GM19468 (cell line): ENCODE measurements around the gene FAM89B.
A peak's percentile ranks its signal among the peaks of the same experiment; 100 is the strongest.

Experiments used
- ATAC-seq: cut with Tn5 transposase; IDR thresholded peaks from one replicate; pipeline ENCODE4 v1.9.1; 2021; ENCODE audit warnings: mild to moderate bottlenecking, moderate library complexity, moderate number of reproducible peaks; ENCODE audit not compliant: unreplicated experiment; ENCODE audit errors: extremely low read depth

FAM89B gene

GRCh38 chr11:65538915-65539743, 33.2 kb upstream of the FAM89B start:
- no peak for ATAC-seq

GRCh38 chr11:65539744-65540289, 32.5 kb upstream of the FAM89B start:
- peak; percentile 49 for ATAC-seq

GRCh38 chr11:65540290-65541092, 31.8 kb upstream of the FAM89B start:
- ATAC-seq = peak; percentile 46

GRCh38 chr11:65541093-65541982, 31.0 kb upstream of the FAM89B start:
- no peak for ATAC-seq

DNA sequence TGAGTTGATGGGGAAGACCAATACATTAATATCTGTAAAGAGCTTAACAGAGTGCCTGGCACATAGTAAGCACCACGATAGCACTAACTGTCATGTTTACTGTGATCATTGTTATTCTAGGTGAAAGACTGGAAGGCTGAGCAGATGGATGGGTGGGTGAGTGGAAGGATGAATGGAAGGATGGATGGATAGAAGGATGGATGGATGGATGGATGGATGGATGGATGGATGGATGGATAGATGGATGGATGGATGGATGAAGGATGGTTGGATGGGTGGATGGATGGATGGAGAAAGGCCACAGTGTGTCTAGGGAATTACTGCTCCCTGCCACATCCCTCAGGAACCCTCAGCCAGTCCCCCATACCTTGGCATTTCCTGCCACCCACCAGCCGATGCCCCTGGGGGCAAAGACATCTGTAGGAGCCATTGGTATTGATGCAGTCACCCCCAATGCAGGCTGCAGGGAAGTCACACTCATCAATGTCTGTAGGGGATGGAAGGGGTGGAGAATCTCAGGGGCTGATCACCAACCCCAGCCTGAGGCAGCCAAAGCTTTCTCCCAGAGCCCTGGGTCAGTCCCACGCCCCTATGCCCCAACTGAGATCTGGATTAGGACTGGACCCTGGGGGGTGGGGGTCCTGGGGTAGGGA, 29.5 kb upstream of the FAM89B start:
- no peak for ATAC-seq

DNA sequence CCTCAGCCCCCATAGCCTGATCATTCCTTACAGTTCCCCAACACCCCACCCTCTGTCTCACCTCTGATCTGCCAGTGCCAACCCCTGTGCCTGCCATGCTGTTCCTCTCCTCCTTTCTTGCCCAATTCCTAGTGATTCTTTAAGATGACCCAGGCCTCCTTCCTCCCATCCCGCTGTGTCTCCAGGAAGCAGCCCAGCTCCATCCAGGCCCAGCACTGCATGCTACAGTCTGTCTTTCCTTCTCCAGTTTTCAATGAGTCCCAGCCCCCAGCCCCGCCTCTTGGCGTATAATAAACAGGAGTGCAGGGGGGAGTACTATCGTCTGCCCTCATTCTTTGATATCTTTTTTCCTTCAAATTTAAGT, 26.5 kb upstream of the FAM89B start:
- no peak for ATAC-seq

DNA sequence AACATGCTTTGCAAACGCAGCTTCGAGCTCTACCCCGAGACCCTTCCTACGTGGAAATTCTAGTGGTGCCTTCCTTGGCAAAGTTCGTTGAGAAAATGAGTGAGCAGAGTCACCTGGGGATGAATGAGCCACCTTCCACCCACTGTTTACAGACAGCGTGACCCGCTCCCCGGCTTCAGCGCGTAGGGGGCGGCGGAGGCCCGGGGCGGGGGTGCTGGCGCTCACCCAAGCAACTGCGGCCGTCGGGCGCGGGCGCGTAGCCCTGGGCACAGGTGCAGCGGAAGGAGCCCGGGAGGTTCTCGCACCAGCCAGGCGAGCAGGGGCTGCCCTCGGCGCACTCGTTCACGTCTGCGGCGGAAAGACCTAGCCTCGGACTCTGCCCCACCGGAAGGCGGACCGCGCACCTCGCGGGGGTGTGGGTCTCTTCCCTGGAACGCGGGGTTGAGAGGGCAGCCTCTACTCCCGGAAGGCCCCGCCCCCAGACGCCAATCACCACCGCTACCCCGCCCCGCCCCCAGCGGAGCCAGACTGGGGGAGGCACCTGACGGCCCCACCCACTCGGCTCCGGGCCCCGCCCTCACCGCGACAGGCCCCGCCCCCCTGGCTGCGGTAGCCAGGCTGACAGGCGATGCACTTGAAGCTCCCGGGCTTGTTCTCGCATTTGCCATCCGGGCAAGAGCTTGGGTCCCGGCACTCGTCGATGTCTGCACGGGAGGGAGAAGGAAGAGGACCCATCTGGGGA, 25.9 kb upstream of the FAM89B start:
- peak; percentile 43 for ATAC-seq

- no peak for ATAC-seq
Measured at GRCh38 chr11:65547446-65548125, 24.8 kb upstream of the FAM89B start.

DNA sequence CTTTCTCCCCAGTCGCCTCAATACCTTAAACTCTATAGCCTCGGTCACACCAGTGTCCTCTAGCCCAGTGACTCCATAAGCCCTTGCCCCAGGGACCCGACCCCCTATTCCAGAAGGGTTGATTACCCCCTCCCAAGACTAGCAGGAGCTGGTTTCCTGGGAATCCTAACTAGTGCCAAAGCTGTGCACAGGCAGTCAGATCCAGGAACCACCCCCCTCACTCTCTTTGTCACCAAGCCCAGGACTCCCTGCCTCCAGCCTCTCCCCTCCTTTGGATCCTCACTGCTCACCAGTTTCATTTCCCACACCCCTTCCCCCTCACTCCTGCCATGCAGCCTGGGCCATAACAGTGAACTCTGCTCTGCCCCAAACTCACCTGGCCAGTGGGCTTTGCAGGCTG, 23.9 kb upstream of the FAM89B start:
- no peak for ATAC-seq

DNA sequence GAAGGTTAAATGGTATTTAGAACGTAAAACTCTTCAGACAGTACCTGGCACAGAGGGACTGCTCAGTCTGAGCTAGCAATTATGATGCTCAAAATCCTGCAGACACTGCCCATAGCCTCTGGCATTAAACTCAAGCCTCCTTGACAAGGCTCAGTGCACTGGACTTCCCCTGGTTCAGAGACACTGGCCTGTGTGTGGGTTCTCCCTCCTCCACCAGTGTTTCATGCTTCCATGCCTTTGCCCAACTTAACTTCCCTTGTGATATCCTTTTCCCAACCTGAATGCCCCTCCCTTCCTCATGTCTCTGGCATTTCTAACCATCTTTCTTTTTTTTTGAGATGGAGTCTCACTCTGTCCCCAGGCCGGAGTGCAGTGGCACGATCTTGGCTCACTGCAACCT, 23.2 kb upstream of the FAM89B start:
- ATAC-seq = no peak

- ATAC-seq = no peak
Measured at GRCh38 chr11:65551572-65552387, 20.6 kb upstream of the FAM89B start.

GRCh38 chr11:65552388-65552951, 19.9 kb upstream of the FAM89B start:
- no peak for ATAC-seq

GRCh38 chr11:65553301-65554001, 18.9 kb upstream of the FAM89B start:
- no peak for ATAC-seq

- no peak for ATAC-seq
Measured at GRCh38 chr11:65554057-65554818, 18.1 kb upstream of the FAM89B start.

DNA sequence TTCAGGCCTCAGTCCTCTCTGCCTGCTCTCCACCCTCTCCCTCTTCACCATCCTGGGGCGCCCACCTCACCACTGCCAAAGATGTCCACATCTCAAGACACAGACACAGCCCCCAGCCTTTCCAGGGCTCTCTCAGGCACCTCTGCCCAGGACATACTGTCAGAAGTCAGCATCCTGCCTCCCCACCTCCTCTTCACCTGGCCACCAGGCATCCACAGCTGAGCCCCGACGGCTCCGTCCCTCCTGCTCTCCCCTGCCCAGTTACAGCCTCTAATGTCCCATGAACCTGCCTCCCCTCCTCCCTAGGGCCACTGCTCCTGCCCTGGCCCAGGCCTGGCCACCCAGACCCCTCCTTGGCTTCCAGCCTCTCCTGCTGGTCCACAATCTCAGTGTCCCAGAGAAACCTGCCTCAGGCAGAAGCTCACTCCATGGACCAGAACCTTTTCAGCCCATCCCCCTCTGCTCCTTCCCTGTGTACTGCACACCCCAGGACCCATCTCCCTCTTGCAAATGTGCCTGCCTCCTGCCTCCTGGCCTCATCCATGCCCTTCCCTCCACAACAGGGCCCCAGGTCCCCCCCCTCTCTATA, 17.4 kb upstream of the FAM89B start:
- ATAC-seq = no peak
